PC-3 (cell line): ENCODE results near the gene SFTPD. TPM values are rescaled to one million over a fixed set of nuclear protein-coding genes. Genes with fewer than 3 reads are reported as not detected.

Source experiments
- ATAC-seq: fragments of 200-7000 bp; cut with Tn5 transposase; 2 replicates; pipeline ENCODE4 v1.9.1; 2020; ENCODE audit warnings: mild to moderate bottlenecking, moderate library complexity
- BruUV-seq: library from RNA; stranded (reverse); fragments of 400-500 nt; replicated peaks from 2 replicates; lab custom pipeline; 2021; lab: Mats Ljungman, UMichigan
- CTCF ChIA-PET: fragments of 300-600 bp; sonication (Branson Sonifier 250); formaldehyde crosslinking; loops from one replicate; lab custom pipeline; 2022; ENCODE audit warnings: antibody characterized with exemption; lab: Charles Lee
- POLR2A ChIA-PET: fragments of 300-600 bp; sonication (Branson Sonifier 250); formaldehyde crosslinking; loops from one replicate; lab custom pipeline; 2022; ENCODE audit warnings: antibody characterized with exemption; ENCODE audit not compliant: unreplicated experiment; lab: Charles Lee
- DNase-seq: peaks from one replicate; pipeline ENCODE4 v3.0.0-alpha.2; 2015
- H2AFZ ChIP-seq: fragments of 300-600 bp; sonication (generic); 2 replicates; pipeline ENCODE4 v1.6.0; 2016; ENCODE audit warnings: antibody characterized with exemption, low read length
- H3F3A ChIP-seq: fragments of 300-600 bp; sonication (generic); one replicate; pipeline ENCODE4 v1.6.0; 2017; ENCODE audit warnings: antibody characterized with exemption, low read length, control low read depth, mild to moderate bottlenecking; ENCODE audit not compliant: unreplicated experiment
- H3K27ac ChIP-seq: fragments of 300-600 bp; sonication (generic); 2 replicates; pipeline ENCODE4 v1.5.1; 2016; ENCODE audit warnings: mild to moderate bottlenecking, low read length
- H3K27me3 ChIP-seq: fragments of 300-600 bp; sonication (generic); 2 replicates; pipeline ENCODE4 v1.6.1; 2016; ENCODE audit warnings: low read length, mixed read lengths
- H3K36me3 ChIP-seq: fragments of 300-600 bp; sonication (generic); 2 replicates; pipeline ENCODE4 v1.6.1; 2016; ENCODE audit warnings: low read depth, mixed run types, low read length, mixed read lengths
- H3K4me1 ChIP-seq: fragments of 300-600 bp; sonication (generic); 2 replicates; pipeline ENCODE4 v1.5.1; 2016; ENCODE audit warnings: low read length; ENCODE audit not compliant: insufficient read depth
- H3K4me2 ChIP-seq: fragments of 300-600 bp; sonication (generic); 2 replicates; pipeline ENCODE4 v1.6.0; 2016; ENCODE audit warnings: low read length
- H3K4me3 ChIP-seq: fragments of 300-600 bp; sonication (generic); 2 replicates; pipeline ENCODE4 v1.5.1; 2016; ENCODE audit warnings: mild to moderate bottlenecking, low read length, mixed read lengths
- H3K79me2 ChIP-seq: fragments of 300-600 bp; sonication (generic); 2 replicates; pipeline ENCODE4 v1.6.1; 2017; ENCODE audit warnings: low read length, mixed read lengths
- H3K9ac ChIP-seq: fragments of 300-600 bp; sonication (generic); 2 replicates; pipeline ENCODE4 v1.6.0; 2016; ENCODE audit warnings: mild to moderate bottlenecking, low read length
- H3K9me2 ChIP-seq: fragments of 300-600 bp; sonication (generic); replicated peaks from 2 replicates; pipeline ENCODE4 v1.6.1; 2016; ENCODE audit warnings: mixed run types, low read length, mixed read lengths
- H3K9me3 ChIP-seq: fragments of 300-600 bp; sonication (generic); 2 replicates; pipeline ENCODE4 v1.6.1; 2016; ENCODE audit warnings: low read length, mixed read lengths
- H4K20me1 ChIP-seq: fragments of 300-600 bp; sonication (generic); 2 replicates; pipeline ENCODE4 v1.6.1; 2016; ENCODE audit warnings: low read length, mixed read lengths
- EZH2 ChIP-seq: fragments of 300-600 bp; sonication (generic); IDR thresholded peaks from one replicate; pipeline ENCODE4 v1.6.1; 2017; ENCODE audit warnings: antibody characterized with exemption, mild to moderate bottlenecking, low read length; ENCODE audit not compliant: unreplicated experiment
- EZH2phosphoT487 ChIP-seq: fragments of 300-600 bp; sonication (generic); IDR thresholded peaks from 2 replicates; pipeline ENCODE4 v1.6.1; 2018; ENCODE audit warnings: mild to moderate bottlenecking, antibody characterized with exemption, low read length, borderline replicate concordance
- intact Hi-C: fragments of 100-400 bp; cut with micrococcal nuclease; formaldehyde crosslinking; loops from 2 replicates; pipeline ENCODE4 v1.9.0; 2023
- total RNA-seq: library from RNA; depleted of rRNA; stranded (reverse); fragments of >200 nt; gene quantifications from 2 replicates; pipeline ENCODE4 v1.2.3, GENCODE V29; 2014
- TF ChIP-seq, protein P1 (sequence below): fragments of 300-600 bp; sonication (generic); conservative IDR thresholded peaks from 2 replicates; pipeline ENCODE4 v1.5.1; 2017; ENCODE audit warnings: antibody characterized with exemption, low read depth, mild to moderate bottlenecking, low read length

The SFTPD gene
- total RNA-seq, 1 experiment from 2014 or later = not detected

DNA sequence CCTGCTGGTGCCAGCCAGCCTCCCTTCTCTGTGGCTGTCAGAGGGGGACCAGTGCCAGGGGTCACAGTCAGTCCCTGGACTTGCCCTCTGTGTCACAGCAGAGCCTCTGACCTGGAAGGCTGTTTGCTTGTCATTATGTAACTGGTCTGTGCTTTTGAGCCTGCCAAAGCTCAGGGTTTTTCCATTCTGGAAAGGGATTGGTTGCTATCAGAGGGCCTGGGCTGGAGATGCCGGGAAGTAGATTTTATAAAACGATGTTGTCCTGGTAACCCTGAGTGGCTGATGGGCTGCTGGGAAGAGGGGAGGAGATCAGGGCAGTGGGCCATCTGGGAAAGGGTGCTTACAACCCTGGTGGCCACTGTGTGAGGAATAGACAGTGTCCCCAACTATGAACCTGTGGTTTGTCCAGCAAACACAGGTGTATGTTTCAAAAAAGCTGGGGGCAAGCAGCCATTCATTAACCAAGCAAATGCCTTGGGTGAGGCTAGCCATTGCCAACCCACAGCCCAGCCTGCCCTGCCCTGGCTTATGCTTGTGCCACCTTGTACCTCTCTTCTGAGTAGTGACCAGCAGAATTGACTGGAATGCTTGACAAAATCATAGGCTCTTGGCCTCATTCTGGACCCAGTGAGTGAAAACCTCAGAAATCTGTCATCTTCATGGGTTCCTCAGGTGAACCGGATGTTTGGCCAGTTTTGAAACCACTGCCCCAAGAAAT is 21.6 kb downstream of the SFTPD start:
- no TSS peak for BruUV-seq
- Histone ChIP-seq H3K9me3 (no peaks in the 10 kb centered on the region), H3K9ac (no peak overlapping the region), H3K27me3 (peaks cover 19% of the 10 kb centered on the region), H3K36me3 (no peaks in the 10 kb centered on the region), H3F3A (no peaks in the 10 kb centered on the region), H3K4me3 (no peak overlapping the region), H3K4me2 (no peak overlapping the region), H3K9me2 (no peaks in the 10 kb centered on the region), H3K79me2 (no peaks in the 10 kb centered on the region), H3K27ac (no peak overlapping the region), H4K20me1 (no peaks in the 10 kb centered on the region), H2AFZ (no peak overlapping the region), H3K4me1 (peaks cover 10% of the 10 kb centered on the region)
- TF ChIP-seq EZH2 (no peak), EZH2phosphoT487 (no peak)
- TF ChIP-seq, protein P1, sequence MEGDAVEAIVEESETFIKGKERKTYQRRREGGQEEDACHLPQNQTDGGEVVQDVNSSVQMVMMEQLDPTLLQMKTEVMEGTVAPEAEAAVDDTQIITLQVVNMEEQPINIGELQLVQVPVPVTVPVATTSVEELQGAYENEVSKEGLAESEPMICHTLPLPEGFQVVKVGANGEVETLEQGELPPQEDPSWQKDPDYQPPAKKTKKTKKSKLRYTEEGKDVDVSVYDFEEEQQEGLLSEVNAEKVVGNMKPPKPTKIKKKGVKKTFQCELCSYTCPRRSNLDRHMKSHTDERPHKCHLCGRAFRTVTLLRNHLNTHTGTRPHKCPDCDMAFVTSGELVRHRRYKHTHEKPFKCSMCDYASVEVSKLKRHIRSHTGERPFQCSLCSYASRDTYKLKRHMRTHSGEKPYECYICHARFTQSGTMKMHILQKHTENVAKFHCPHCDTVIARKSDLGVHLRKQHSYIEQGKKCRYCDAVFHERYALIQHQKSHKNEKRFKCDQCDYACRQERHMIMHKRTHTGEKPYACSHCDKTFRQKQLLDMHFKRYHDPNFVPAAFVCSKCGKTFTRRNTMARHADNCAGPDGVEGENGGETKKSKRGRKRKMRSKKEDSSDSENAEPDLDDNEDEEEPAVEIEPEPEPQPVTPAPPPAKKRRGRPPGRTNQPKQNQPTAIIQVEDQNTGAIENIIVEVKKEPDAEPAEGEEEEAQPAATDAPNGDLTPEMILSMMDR = no peak
- ATAC-seq (no peak), DNase-seq (no peak)
- POLR2A ChIA-PET = no interaction called here
- intact Hi-C loops = no loop called here
- CTCF ChIA-PET = no interaction called here

DNA sequence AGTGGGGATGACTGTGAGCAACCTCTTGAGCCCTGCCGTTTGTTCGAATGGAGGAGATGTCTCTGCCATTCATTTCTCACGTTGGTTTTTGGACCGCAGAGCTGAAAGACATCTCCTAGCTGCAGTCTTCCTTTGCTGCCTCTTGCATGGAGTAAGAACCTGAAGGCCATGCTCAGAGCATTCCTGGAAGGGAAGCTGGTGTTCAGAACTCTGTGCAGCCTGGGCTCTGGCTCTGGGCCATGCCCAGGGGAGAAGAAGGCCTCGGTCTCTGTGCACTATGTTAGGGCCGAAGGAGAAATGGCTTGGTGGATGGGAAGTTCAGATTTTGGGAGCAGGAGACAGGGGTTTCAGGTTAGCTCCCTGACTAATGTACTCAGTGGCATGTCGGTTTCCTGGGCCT is 22.9 kb downstream of the SFTPD start:
- intact Hi-C loops = no loop called here
- Histone ChIP-seq H3K27me3 (peaks cover 15% of the 10 kb centered on the region), H3F3A (no peaks in the 10 kb centered on the region), H3K9me3 (no peaks in the 10 kb centered on the region), H2AFZ (no peak overlapping the region), H3K9ac (no peak overlapping the region), H3K4me1 (peaks cover 5% of the 10 kb centered on the region; the same call in 1 of the 2 replicates), H3K79me2 (no peaks in the 10 kb centered on the region), H3K27ac (no peak overlapping the region), H3K9me2 (no peaks in the 10 kb centered on the region), H3K4me3 (no peak overlapping the region), H4K20me1 (no peaks in the 10 kb centered on the region), H3K36me3 (no peaks in the 10 kb centered on the region), H3K4me2 (no peak overlapping the region)
- DNase-seq (no peak), ATAC-seq (no peak)
- ChIA-PET CTCF (no interaction called here), POLR2A (no interaction called here)
- TF ChIP-seq EZH2phosphoT487 (no peak), EZH2 (no peak)
- TF ChIP-seq, protein P1 = no peak
- no TSS peak for BruUV-seq

DNA sequence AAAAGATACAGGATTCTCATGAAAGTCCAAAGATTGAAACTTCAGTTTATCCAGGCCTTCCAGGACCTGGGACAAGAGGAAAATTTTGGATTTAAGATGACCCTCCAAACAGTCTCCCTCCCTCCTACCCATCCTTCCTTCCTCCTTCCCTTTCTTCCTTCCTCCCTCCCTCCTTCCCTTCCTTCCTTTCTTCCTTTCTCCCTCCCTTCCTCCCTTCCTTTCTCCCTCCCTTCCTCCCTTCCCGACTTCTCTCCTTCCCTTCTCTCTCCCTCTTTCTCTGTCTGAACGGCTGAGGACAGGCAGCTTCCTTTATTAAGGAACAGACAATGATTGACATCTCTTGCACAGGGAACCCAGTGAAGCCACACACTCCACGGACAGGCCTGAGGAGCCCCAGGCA is 23.3 kb downstream of the SFTPD start:
- BruUV-seq = no TSS peak

More for the DNA sequence above, 23.3 kb downstream of the SFTPD start:
- H3K9me3 ChIP-seq = no peaks in the 10 kb centered on the region
- H4K20me1 ChIP-seq = no peaks in the 10 kb centered on the region
- H3K27ac ChIP-seq = no peak overlapping the region
- no peak overlapping the region for H3K4me3 ChIP-seq
- H3K79me2 ChIP-seq = no peaks in the 10 kb centered on the region
- DNase-seq = no peak
- intact Hi-C loops = no loop called here
- H3K27me3 ChIP-seq = peaks cover 11% of the 10 kb centered on the region
- H3K4me2 ChIP-seq = no peak overlapping the region
- no peaks in the 10 kb centered on the region for H3K9me2 ChIP-seq
- CTCF ChIA-PET = no interaction called here
- POLR2A ChIA-PET = no interaction called here
- H3F3A ChIP-seq = no peaks in the 10 kb centered on the region
- no peak for ATAC-seq
- no peaks in the 10 kb centered on the region for H3K36me3 ChIP-seq
- TF ChIP-seq EZH2 (no peak), EZH2phosphoT487 (no peak)
- TF ChIP-seq, protein P1 = no peak
- H3K9ac ChIP-seq = no peak overlapping the region
- no peak overlapping the region for H2AFZ ChIP-seq
- H3K4me1 ChIP-seq = peaks cover 5% of the 10 kb centered on the region; the same call in 1 of the 2 replicates
